Spleen (tissue), 11 donors: ENCODE data around the gene FYN. TPM values are rescaled to one million over a fixed set of nuclear protein-coding genes. Genes with fewer than 3 reads are reported as not detected.

Experiments
- DNase-seq: peaks from one replicate; pipeline ENCODE4 v3.0.0-alpha.2; 2020
- H3K27ac ChIP-seq, 8 donors: fragments of 200-600 bp; sonication (generic) in 7 of 8; 1 replicate in 4 of 8; 2 replicates in 4 of 8; pipeline versions ENCODE4 v1.5.0 to v1.8.0; 2016 to 2021; ENCODE audit warnings: inconsistent platforms in 4 of 8, mild to moderate bottlenecking in 4 of 8, moderate library complexity in 1 of 8
- H3K27me3 ChIP-seq, 7 donors: fragments of 200-600 bp; sonication (generic) in 6 of 7; replicated peaks in 1 of 7; 1 replicate in 4 of 7; 2 replicates in 3 of 7; pipeline versions ENCODE4 v1.5.0 to v1.8.0; 2016 to 2021; ENCODE audit warnings: inconsistent platforms in 3 of 7, mild to moderate bottlenecking in 1 of 7
- H3K36me3 ChIP-seq, 6 donors: fragments of 200-600 bp; sonication (generic) in 5 of 6; 1 replicate in 4 of 6; 2 replicates in 2 of 6; pipeline versions ENCODE4 v1.5.0 to v1.8.0; 2016 to 2021; ENCODE audit warnings: inconsistent platforms in 2 of 6
- H3K4me1 ChIP-seq, 6 donors: fragments of 200-600 bp; sonication (generic) in 5 of 6; 1 replicate in 3 of 6; 2 replicates in 3 of 6; pipeline versions ENCODE4 v1.5.0 to v1.8.0; 2016 to 2021; ENCODE audit warnings: inconsistent platforms in 3 of 6
- H3K4me3 ChIP-seq, 8 donors: fragments of 200-600 bp; sonication (generic) in 7 of 8; 1 replicate in 4 of 8; 2 replicates in 4 of 8; pipeline versions ENCODE4 v1.5.0 to v1.8.0; 2016 to 2021; ENCODE audit warnings: inconsistent platforms in 4 of 8, mild to moderate bottlenecking in 4 of 8, moderate library complexity in 2 of 8
- H3K9me3 ChIP-seq, 8 donors: fragments of 200-600 bp; sonication (generic) in 7 of 8; 1 replicate in 4 of 8; 2 replicates in 4 of 8; pipeline versions ENCODE4 v1.5.0 to v1.8.0; 2016 to 2021; ENCODE audit warnings: inconsistent platforms in 4 of 8
- CTCF ChIP-seq, 11 experiments: fragments of 200-600 bp in 7 of 11; fragments of 450-650 bp in 4 of 11; sonication (generic) in 4 of 11; IDR thresholded peaks in 8 of 11; conservative IDR thresholded peaks in 3 of 11; 1 replicate in 7 of 11; 2 replicates in 4 of 11; pipeline versions ENCODE4 v1.4.0 to v1.8.0; 2016 to 2021; ENCODE audit warnings: antibody characterized with exemption in 11 of 11, inconsistent platforms in 4 of 11, mild to moderate bottlenecking in 1 of 11
- POLR2A ChIP-seq, 3 donors: fragments of 450-650 bp; IDR thresholded peaks; one replicate each; pipeline ENCODE4 v1.5.1; 2017; ENCODE audit warnings: antibody characterized with exemption in 3 of 3, mild to moderate bottlenecking in 1 of 3
- POLR2AphosphoS5 ChIP-seq, 3 donors: sonication (generic); formaldehyde crosslinking; IDR thresholded peaks; one replicate each; pipeline ENCODE4 v1.5.1; 2017; ENCODE audit warnings: antibody characterized with exemption in 3 of 3
- WGBS, 5 donors: extraction: QIAGEN DNeasy Blood & Tissue Kit in 3 of 5; methylation state at CpG; one replicate each; pipeline versions ENCODE4 v1.1.5 to v1.1.7; 2013 to 2018; 5-methylcytosine and 5-hydroxymethylcytosine counted together
- intact Hi-C: fragments of 100-400 bp; cut with DNase I; formaldehyde crosslinking; loops from one replicate; pipeline ENCODE4 v1.15.0; 2023; ENCODE audit warnings: low total_unique reads
- polyA plus RNA-seq, 3 donors: library from polyadenylated mRNA; stranded (reverse); fragments of 200-250 nt; gene quantifications; one replicate each; pipeline ENCODE4 v1.2.1, GENCODE V29; 2013
- total RNA-seq, 7 donors: library from RNA; depleted of rRNA in 3 of 7; stranded (reverse); fragments of >200 nt in 3 of 7; fragmentation: NEBNext Ultra II Directional in 4 of 7; extraction: Animal tissue kit (Norgen Biotek cat#: 25700) in 4 of 7; gene quantifications; one replicate each; pipeline versions ENCODE4 v1.1.0 to v1.2.1, GENCODE V29; 2016 to 2021
- donor health status: healthy with polysubstance abuse.
- donor health status: DM: no; HTN: no; CAD: no; lungs with moderate emphysema.
- donor health status: DM: no; HTN: no; CAD: no.
- donor health status: Bipolar disorder and iron deficiency.
- donor health status: healthy.
- donor health status: DM: no; HTN: no; CAD: no.
- donor health status: DM: yes; HTN: yes; CAD: no.

The FYN gene
- total and polyA plus RNA-seq, 10 donors, result 56.6 to 409 (median 205) TPM

GRCh38 chr6:111713811-111714210 is 159.4 kb downstream of the FYN start:
- WGBS, 5 donors, result 86 to 95% (median 93%) methylated on average over 4 of the region's 4 CpGs
- DNase-seq, result no peak
- Histone ChIP-seq H3K27me3 (no peaks in the 10 kb centered on the region), H3K9me3 (no peaks in the 10 kb centered on the region), H3K36me3 (peaks cover 0 to 71% (median 31%) of the 10 kb centered on the region in 6 donors), H3K4me3 (no peak overlapping the region), H3K27ac (peak overlapping the region in 4 of 8 donors; percentile 46 to 71 (median 60)), H3K4me1 (peaks cover 9 to 83% (median 28%) of the 10 kb centered on the region in 6 donors)
- no peak for TF ChIP-seq CTCF (IDR thresholded peaks at IDR 0.05 in 8 of 11, conservative IDR thresholded peaks at IDR 0.05 in 3 of 11)
- intact Hi-C loops, result loop anchor here (5.0 kb wide), 1 partner anchor 328 kb away; no protein-coding TSS in a partner anchor

GRCh38 chr6:111713236-111713635 is 160.0 kb downstream of the FYN start:
- Histone ChIP-seq H3K9me3 (no peaks in the 10 kb centered on the region), H3K27me3 (no peaks in the 10 kb centered on the region), H3K27ac (peak overlapping the region in 5 of 8 donors; percentile 5 to 71 (median 58)), H3K36me3 (peaks cover 0 to 71% (median 27%) of the 10 kb centered on the region in 6 donors), H3K4me1 (peaks cover 9 to 79% (median 28%) of the 10 kb centered on the region in 6 donors), H3K4me3 (no peak overlapping the region)
- intact Hi-C loops, result loop anchor here (5.0 kb wide), 1 partner anchor 329 kb away; no protein-coding TSS in a partner anchor
- WGBS, 5 donors, result 82 to 100% (median 100%) methylated on average over 2 of the region's 2 CpGs
- TF ChIP-seq POLR2A (IDR thresholded peaks at IDR 0.05) (no peak), POLR2AphosphoS5 (IDR thresholded peaks at IDR 0.05) (no peak), CTCF (IDR thresholded peaks at IDR 0.05 in 8 of 11, conservative IDR thresholded peaks at IDR 0.05 in 3 of 11) (no peak)
- DNase-seq, result no peak

- Histone ChIP-seq H3K27ac (peak overlapping the region in 7 of 8 donors; percentile 3 to 71 (median 56)), H3K9me3 (no peaks in the 10 kb centered on the region), H3K27me3 (no peaks in the 10 kb centered on the region), H3K36me3 (peaks cover 0 to 72% (median 27%) of the 10 kb centered on the region in 6 donors), H3K4me1 (peaks cover 9 to 76% (median 28%) of the 10 kb centered on the region in 6 donors), H3K4me3 (no peak overlapping the region)
- 74 to 84% (median 80%) methylated on average over 13 of the region's 13 CpGs for WGBS, 5 donors
- TF ChIP-seq POLR2AphosphoS5 (IDR thresholded peaks at IDR 0.05) (peak in 1 of 3 donors; percentile 10), POLR2A (IDR thresholded peaks at IDR 0.05) (no peak), CTCF (IDR thresholded peaks at IDR 0.05 in 8 of 11, conservative IDR thresholded peaks at IDR 0.05 in 3 of 11) (no peak)
- no peak for DNase-seq
- intact Hi-C loops, result loop anchor here (2.0 to 5.0 kb wide), 2 partner anchors 287 to 330 kb away; no protein-coding TSS in a partner anchor
Observed at GRCh38 chr6:111711984-111712752, 161.1 kb downstream of the FYN start.

GRCh38 chr6:111711476-111711875 is 161.8 kb downstream of the FYN start:
- no peaks in the 10 kb centered on the region for H3K9me3 ChIP-seq
- peaks cover 9 to 73% (median 28%) of the 10 kb centered on the region in 6 donors for H3K4me1 ChIP-seq
- H3K36me3 ChIP-seq, result peaks cover 0 to 79% (median 26%) of the 10 kb centered on the region in 6 donors
- intact Hi-C loops, result loop anchor here (2.0 to 5.0 kb wide), 2 partner anchors 287 to 331 kb away; no protein-coding TSS in a partner anchor
- peak overlapping the region in 7 of 8 donors; percentile 3 to 71 (median 56) for H3K27ac ChIP-seq
- H3K27me3 ChIP-seq, result no peaks in the 10 kb centered on the region
- 62 to 72% (median 70%) methylated on average over 6 to 7 of the region's 7 CpGs for WGBS, 5 donors
- DNase-seq, result no peak
- TF ChIP-seq POLR2A (IDR thresholded peaks at IDR 0.05) (no peak), POLR2AphosphoS5 (IDR thresholded peaks at IDR 0.05) (peak; percentile 64 to 69 (median 67)), CTCF (IDR thresholded peaks at IDR 0.05 in 8 of 11, conservative IDR thresholded peaks at IDR 0.05 in 3 of 11) (peak in 1 of 11 experiments; percentile 10)
- H3K4me3 ChIP-seq, result no peak overlapping the region
